Kidney (tissue), 14 donors: Measurements from ENCODE around the gene WBP2. TPM values are rescaled to one million over a fixed set of nuclear protein-coding genes. Genes with fewer than 3 reads are reported as not detected.
"Not testable (repeated sequence)": the region's sequence is repeated elsewhere in the genome, so short reads cannot be mapped to it uniquely, and the experiment has no call there.

Experiments
- DNase-seq, 5 donors: peaks; one replicate each; pipeline ENCODE4 v3.0.0-alpha.2; 2013 to 2020
- FAIRE-seq: peaks from 2 replicates; lab custom pipeline; 2012; peaks lifted over from hg19 to GRCh38; lab: Jason Lieb, UNC
- H3K27ac ChIP-seq, 2 donors: one replicate each; pipeline ENCODE4 v1.7.0; 2013; ENCODE audit warnings: low read depth in 2 of 2, low read length in 2 of 2, inconsistent platforms in 1 of 2
- H3K27me3 ChIP-seq: one replicate; pipeline ENCODE4 v1.7.1; 2013; ENCODE audit warnings: low read length, inconsistent platforms; ENCODE audit not compliant: control insufficient read depth, insufficient read depth
- H3K36me3 ChIP-seq, 3 donors: one replicate each; pipeline versions ENCODE4 v1.7.0 to v1.7.1; 2013; ENCODE audit warnings: low read length in 3 of 3, control low read depth in 1 of 3, inconsistent platforms in 1 of 3; ENCODE audit not compliant: insufficient read depth in 3 of 3, control insufficient read depth in 2 of 3
- H3K4me1 ChIP-seq, 3 donors: one replicate each; pipeline versions ENCODE4 v1.7.0 to v1.7.1; 2013; ENCODE audit warnings: low read length in 3 of 3, inconsistent platforms in 1 of 3, low read depth in 1 of 3; ENCODE audit not compliant: control insufficient read depth in 2 of 3, insufficient read depth in 2 of 3
- H3K4me3 ChIP-seq, 3 donors: one replicate each; pipeline versions ENCODE4 v1.7.0 to v1.8.1; 2013; ENCODE audit warnings: low read length in 3 of 3, control low read depth in 1 of 3, inconsistent platforms in 1 of 3
- H3K9ac ChIP-seq, 3 donors: one replicate each; pipeline versions ENCODE4 v1.7.0 to v1.7.1; 2013; ENCODE audit warnings: low read length in 3 of 3, control low read depth in 1 of 3, inconsistent platforms in 1 of 3
- H3K9me3 ChIP-seq, 3 donors: one replicate each; pipeline versions ENCODE4 v1.7.0 to v1.7.1; 2013; ENCODE audit warnings: low read length in 3 of 3, control low read depth in 1 of 3, inconsistent platforms in 1 of 3; ENCODE audit not compliant: control insufficient read depth in 2 of 3, insufficient read depth in 1 of 3
- CTCF ChIP-seq: IDR thresholded peaks from 3 replicates; pipeline ENCODE4 v1.5.1; 2012; ENCODE audit warnings: mild to moderate bottlenecking, moderate library complexity, borderline replicate concordance; ENCODE audit not compliant: insufficient read depth; ENCODE audit errors: extremely low read depth
- intact Hi-C: fragments of 100-400 bp; cut with DNase I; formaldehyde crosslinking; loops from one replicate; pipeline ENCODE4 v1.11.1; 2022
- polyA plus RNA-seq: library from polyadenylated mRNA; stranded (reverse); fragments of 350-450 nt; fragmentation: Illumina TruSeq; extraction: RNeasy Lipid Tissue Mini Kit (QIAGEN cat#74804); gene quantifications from one replicate; pipeline ENCODE4 v1.2.3, GENCODE V29; 2014; ENCODE audit warnings: low read depth, low replicate concordance; ENCODE audit not compliant: insufficient read depth
- total RNA-seq: library from RNA; stranded (reverse); fragmentation: NEBNext Ultra II Directional; extraction: Animal tissue kit (Norgen Biotek cat#: 25700); gene quantifications from one replicate; pipeline ENCODE4 v1.2.1, GENCODE V29; 2021
- donor health status: control.
- donor health status: control.
- donor health status: control.
- donor health status: control.
- donor health status: control.
- donor health status: DM: yes; HTN: yes; CAD: no.
- donor health status: Normal renal cell carcinoma (clear cell type).

The WBP2 gene
- total and polyA plus RNA-seq, 2 donors from 2014 or later: 135 to 151 TPM

- no peaks in the 10 kb centered on the region for H3K4me1 ChIP-seq
- FAIRE-seq (no peak), DNase-seq (peak in 1 of 5 donors; percentile 67)
- TF ChIP-seq CTCF: no peak
- H3K36me3 ChIP-seq: peaks cover 0 to 42% (median 25%) of the 10 kb centered on the region in 3 donors
- intact Hi-C loops: no loop called here
- no peak overlapping the region for H3K9ac ChIP-seq
- no peaks in the 10 kb centered on the region for H3K9me3 ChIP-seq
- no peak overlapping the region for H3K27ac ChIP-seq
- no peaks in the 10 kb centered on the region for H3K27me3 ChIP-seq
- no peak overlapping the region for H3K4me3 ChIP-seq
Observed at GRCh38 chr17:75813081-75814020, 41.8 kb downstream of the WBP2 start.

GRCh38 chr17:75812096-75813013 lies 42.8 kb downstream of the WBP2 start:
- Histone ChIP-seq H3K27me3 (no peaks in the 10 kb centered on the region), H3K4me3 (no peak overlapping the region), H3K9me3 (no peaks in the 10 kb centered on the region), H3K36me3 (peaks cover 0 to 42% (median 25%) of the 10 kb centered on the region in 3 donors), H3K9ac (no peak overlapping the region), H3K4me1 (no peaks in the 10 kb centered on the region), H3K27ac (no peak overlapping the region)
- DNase-seq (peak in 1 of 5 donors; percentile 40), FAIRE-seq (no peak)
- TF ChIP-seq CTCF: no peak
- intact Hi-C loops: no loop called here

- Histone ChIP-seq H3K4me1 (no peaks in the 10 kb centered on the region), H3K27me3 (no peaks in the 10 kb centered on the region), H3K36me3 (peaks cover 0 to 35% (median 20%) of the 10 kb centered on the region in 3 donors), H3K9ac (no peak overlapping the region), H3K4me3 (no peak overlapping the region), H3K27ac (no peak overlapping the region), H3K9me3 (no peaks in the 10 kb centered on the region)
- DNase-seq (no peak), FAIRE-seq (no peak)
- intact Hi-C loops: no loop called here
- TF ChIP-seq CTCF: no peak
Observed at GRCh38 chr17:75811174-75811573, 44.0 kb downstream of the WBP2 start.

- FAIRE-seq, H3K4me3 ChIP-seq, H3K27ac ChIP-seq, H3K4me1 ChIP-seq, H3K9me3 ChIP-seq, H3K27me3 ChIP-seq, H3K9ac ChIP-seq, DNase-seq, intact Hi-C loops: not testable (repeated sequence)
- H3K36me3 ChIP-seq: peaks cover 0 to 31% (median 17%) of the 10 kb centered on the region in 3 donors
Observed at GRCh38 chr17:75810756-75811155, 44.4 kb downstream of the WBP2 start.
